Glomerular visceral epithelial cell (primary cell): ENCODE results near the gene FBXL16.

Experiments used
- DNase-seq: peaks from one replicate; pipeline ENCODE4 v3.0.0-alpha.2; 2016; ENCODE audit errors: extremely low spot score

The FBXL16 gene

DNA sequence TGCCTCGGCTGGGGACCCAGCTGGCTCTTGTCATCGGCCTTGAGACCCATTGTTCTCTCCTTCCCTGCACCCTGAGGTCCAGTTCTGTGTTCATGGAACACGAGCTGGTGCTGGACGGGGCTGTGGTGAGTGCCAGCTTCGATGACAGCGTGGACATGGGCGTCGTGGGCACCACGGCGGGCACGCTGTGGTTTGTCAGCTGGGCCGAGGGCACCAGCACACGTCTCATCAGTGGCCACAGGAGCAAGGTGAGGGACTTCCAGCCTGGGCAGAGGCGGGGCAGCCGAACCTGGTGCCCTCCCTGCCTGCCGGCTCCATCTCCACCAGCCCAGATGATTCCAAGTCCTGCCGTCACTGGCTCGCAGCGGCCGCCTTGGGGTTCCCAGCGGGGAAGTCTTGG lies 43.0 kb downstream of the FBXL16 start:
- DNase-seq = no peak

GRCh38 chr16:662095-662494 lies 43.5 kb downstream of the FBXL16 start:
- DNase-seq = no peak

DNA sequence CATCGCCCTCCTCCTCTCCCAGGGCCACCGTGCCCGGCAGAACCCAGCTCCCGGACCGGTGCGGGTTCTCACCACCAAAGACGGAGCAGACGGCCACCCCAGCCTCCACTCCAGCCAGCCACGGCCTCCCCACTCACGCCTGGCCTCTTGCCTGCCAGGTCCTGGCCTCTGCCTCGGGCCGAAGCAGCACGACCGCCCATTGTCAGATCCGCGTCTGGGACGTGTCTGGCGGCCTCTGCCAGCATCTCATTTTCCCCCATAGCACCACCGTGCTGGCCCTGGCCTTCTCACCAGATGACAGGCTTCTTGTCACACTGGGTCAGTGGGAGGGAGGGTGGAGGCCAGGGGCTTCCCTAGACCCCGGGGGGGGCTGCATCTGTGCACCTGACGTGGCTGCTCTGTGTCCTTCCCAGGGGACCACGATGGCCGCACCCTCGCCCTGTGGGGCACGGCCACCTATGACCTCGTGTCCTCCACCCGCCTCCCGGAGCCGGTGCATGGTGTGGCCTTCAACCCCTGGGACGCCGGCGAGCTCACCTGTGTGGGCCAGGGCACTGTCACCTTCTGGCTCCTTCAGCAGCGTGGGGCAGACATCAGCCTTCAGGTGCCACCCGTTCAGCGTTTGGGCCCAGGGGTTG lies 44.3 kb downstream of the FBXL16 start:
- no peak for DNase-seq

DNA sequence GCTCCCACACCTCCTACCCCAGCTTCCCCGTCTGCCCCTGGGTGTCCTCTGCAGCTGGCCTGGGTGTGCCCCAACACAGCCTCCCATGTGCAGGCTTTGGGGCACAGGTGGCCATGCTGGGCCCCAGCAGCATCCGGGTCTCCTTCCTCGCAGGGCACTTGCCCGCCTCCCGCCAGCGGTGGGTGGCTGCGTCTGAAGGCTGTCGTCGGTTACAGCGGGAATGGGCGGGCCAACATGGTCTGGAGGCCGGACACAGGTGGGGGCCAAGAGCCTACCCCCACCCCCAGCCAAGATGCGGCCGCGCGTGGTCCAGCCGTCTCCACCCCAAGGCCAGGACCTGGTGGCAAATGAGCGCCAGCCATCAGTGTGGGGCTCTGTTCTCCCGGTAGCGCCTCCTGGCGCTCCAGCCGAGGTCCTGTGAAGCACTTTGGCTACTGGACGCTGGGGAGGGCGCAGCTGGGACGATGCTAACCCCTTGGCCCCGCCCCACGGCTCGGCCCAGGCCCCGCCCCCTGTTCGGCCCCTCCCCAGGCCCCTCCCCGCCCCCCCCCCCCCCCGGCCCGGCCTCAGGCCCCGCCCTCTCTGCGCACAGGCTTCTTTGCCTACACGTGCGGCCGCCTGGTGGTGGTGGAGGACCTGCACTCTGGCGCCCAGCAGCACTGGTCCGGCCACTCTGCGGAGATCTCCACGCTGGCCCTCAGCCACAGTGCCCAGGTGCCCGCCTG lies 45.0 kb downstream of the FBXL16 start:
- DNase-seq = peak; percentile 56

- DNase-seq = no peak
Measured at GRCh38 chr16:660132-660458, 45.5 kb downstream of the FBXL16 start.

DNA sequence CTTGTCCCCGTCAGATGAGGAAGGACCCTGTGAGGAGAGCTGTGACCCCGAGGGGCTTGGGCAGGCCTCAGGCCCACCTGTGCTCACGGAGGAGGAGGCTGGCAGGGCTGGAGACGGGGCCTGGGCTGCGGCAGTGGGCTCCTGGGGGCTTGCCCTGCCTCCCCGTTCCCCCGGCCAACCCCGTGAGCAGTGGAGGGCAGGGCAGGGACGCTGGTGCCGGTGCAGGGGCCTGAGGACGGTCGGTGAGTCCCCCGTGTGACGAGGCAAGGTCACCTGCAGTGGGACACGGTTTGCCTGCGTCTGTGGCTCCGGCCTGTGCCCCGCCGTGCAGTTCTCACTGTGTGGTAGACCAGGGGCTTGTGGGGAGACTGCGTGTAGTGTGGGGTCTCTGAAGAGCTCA lies 46.0 kb downstream of the FBXL16 start:
- no peak for DNase-seq

DNA sequence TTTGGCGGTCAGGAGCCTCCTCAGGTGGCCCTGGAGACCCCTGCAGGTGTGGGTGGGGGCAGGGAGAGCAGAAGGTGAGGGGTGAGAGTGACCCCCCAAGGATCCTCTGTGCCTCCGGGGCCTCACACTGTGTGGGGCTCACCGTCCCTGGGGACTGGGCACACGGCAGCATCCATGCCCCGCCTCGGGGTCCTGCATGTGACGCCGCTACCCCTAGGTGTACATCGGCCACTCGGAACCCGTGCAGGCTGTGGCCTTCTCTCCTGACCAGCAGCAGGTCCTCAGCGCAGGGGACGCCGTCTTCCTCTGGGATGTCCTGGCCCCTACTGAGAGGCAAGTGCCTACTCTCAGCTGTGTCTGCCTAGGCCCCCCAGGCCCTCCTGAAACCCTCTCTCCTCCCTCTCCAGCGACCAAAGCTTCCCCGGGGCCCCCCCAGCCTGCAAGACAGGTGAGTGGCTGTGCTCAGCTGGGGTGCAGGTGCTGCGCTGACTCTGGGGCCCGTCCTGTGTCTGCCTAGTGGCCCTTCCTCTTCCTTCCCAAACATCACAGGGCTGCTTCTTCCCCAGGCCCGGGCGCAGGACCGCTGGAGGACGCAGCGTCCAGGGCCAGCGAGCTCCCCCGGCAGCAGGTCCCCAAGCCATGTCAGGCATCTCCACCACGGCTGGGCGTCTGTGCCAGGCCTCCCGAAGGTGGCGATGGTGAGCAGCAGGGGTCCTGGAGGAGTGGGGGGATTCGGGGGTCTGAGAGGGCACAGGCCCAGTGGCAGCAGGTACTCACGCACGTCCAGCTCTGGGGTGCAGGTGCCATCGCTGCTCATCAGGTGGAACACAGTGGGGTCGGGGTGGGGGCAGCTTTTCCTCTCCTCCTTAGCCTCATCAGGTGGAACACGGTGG lies 46.7 kb downstream of the FBXL16 start:
- no peak for DNase-seq

DNA sequence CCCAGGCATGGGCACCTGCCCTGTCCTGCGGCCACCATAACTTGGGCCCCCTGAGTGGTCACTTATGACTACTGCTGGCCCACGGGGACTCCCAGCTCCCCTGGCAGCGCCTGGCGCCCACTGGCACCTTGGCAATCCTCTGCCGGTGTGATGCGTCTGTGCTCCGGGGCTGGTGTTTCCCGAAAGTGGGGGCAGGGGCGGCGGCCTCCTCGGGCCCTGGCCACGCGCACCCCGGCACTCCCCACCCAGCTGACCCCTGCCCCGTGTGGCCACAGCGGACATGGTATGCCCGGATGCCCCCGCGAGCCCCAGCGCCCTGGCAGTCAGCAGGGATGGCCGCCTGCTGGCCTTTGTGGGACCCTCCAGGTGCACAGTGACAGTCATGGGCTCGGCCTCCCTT lies 48.1 kb downstream of the FBXL16 start:
- DNase-seq = no peak

DNA sequence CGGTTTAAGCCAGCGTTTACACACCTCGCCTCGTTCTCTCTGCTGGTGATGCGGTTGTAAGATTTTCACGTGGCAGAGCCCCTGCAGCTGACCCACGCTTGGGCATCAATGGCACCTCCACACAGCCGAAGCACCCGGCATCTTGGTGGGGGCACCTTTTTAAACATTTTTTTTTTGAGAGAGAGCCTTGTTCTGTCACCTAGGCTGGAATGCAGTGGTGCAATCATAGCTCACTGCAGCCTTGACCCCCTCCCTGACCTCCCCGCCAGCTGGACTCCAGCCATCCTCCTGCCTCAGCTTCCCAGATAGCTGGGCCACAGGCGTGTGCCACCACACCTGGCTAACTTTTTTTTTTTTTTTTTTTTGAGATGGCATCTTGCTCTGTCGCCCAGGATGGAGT lies 51.6 kb downstream of the FBXL16 start:
- DNase-seq = no peak

GRCh38 chr16:652454-653305 lies 52.9 kb downstream of the FBXL16 start:
- no peak for DNase-seq

- DNase-seq = no peak
Measured at GRCh38 chr16:651844-652243, 53.8 kb downstream of the FBXL16 start.

- DNase-seq = no peak
Measured at GRCh38 chr16:649631-650030, 56.0 kb downstream of the FBXL16 start.

- DNase-seq = peak; percentile 85
Measured at GRCh38 chr16:648781-649589, 56.6 kb downstream of the FBXL16 start, which contains the start of gene WDR90. TSS of gene WDR90 (plus strand) at chr16:649365. CDS start at chr16:649417, 52 bp downstream.

DNA sequence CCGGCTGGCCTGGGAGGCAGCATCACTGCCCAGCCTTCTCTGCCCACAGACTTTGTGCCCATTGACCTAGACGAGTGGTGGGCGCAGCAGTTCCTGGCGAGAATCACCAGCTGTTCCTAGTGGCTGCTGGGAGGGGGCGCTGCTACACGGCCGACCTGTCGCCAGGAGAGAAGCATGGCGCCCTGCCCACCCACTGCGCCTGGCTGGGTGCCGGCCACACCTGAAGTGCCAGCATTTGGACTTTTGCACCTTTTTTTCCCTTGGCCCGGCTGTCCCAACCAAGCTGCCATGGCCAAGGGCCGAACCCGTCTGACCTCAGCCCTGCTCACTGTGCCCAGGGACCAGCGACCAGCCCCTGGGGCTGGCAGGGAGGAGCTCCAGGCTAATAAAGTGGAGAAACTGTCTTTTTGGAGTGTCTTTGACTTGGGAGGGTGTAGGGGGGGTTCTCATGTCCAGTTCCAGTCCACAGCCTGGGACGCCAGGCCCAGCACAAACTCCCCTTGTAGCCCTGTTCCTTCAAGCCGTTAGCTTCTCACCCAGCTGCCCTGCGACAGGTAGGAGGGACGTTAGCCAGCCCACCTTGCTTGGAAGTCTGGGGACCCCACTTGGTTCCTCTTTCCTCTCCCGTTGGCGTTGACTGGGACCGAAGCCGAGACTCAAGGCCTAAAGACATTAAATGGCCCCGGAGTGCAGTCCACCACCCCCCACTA lies 57.4 kb downstream of the FBXL16 start:
- peak; percentile 53 for DNase-seq

DNA sequence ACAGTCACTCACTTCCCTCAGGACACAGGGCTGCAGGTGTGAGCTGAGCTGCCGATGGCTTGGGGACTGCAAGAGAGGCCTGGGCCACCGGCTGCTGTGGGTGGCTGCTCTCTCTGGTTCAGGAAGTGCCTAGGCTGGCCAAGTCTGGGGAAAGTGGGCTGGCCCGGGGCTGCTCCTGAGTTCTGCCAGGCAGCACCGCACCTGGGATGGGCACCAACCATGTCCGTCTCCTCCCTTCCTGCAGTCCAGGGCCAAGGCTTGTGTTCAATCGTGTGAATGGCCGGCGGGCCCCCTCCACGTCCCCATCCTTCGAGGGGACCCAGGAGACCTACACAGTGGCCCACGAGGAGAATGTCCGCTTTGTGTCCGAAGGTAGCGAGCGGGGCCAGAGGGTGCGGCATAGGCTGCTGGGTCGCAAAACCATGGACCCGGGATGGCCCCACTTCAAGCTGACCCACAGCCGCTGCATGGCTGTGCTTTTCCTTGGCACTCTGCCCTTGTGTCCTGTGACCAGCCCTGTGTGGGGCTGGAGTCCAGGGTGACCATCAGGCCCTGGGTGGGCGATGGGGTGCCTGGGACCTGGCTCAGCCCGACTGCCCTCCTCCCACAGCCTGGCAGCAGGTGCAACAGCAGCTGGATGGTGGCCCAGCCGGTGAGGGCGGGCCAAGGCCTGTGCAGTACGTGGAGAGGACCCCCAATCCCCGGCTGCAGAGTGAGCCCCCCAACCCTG lies 58.3 kb downstream of the FBXL16 start:
- no peak for DNase-seq

DNA sequence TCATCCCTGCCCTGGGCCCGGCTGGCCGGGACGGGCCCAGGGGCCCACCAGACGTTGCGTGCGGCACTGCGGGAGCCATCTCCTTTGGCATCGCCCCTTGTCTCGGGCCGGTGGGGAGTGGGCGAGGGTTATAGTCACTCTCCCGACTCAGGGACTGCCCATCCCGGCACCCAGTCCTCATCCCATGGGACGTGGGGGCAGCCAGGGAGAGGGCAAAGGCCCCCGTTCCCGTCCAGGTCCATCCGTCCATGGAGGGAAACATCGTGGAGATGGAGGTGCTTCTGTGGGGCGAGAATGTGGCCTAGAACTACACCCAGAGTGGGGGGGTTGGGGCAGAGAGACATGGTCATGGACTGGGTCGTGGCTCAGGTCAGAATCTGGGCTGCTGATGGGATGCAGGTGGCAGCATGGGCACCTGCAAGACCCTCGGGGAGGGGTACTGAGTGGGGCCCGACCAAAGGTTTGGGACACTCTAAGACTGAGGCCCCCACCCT lies 58.9 kb downstream of the FBXL16 start:
- no peak for DNase-seq

DNA sequence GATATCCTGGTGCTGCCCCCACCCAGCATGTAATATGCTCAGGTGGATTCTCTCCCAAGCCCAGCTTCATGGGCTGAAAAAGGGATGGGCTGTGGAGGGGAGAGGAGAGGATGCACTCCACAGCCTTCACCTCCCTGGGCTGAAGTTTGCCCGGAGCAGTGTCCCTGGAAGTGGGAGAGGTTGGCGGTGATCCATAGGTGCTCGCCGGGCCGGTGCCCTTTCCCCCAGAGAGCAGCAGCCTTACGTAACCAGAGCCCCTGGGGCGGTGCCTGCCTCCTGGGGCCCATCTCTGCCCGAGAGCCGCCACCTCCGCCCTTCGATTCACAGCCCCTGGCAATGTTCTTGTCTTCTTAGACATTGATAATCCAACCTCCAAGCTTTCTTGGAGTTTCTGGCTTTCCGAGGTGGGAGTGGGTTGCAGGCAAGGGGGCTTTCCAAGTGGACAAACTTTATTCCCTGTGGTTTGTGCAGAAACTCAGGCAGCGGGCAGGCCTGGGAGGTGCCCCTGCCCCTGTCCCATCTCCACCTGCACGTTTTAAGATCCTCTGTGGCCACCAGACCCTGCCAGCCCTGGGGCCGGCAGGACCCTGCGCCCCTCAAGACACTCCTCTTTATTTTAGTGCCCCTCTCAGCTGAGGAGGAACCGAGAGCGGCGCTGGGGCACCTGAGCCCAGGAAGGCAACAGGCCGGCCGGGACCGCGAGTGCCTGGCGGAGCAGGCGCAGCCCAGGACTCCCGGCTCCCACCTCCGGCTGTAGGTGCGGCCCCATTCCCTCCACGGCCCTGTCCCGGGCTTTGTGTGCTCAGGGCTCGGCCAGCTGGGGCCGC lies 59.5 kb downstream of the FBXL16 start:
- DNase-seq = no peak

DNA sequence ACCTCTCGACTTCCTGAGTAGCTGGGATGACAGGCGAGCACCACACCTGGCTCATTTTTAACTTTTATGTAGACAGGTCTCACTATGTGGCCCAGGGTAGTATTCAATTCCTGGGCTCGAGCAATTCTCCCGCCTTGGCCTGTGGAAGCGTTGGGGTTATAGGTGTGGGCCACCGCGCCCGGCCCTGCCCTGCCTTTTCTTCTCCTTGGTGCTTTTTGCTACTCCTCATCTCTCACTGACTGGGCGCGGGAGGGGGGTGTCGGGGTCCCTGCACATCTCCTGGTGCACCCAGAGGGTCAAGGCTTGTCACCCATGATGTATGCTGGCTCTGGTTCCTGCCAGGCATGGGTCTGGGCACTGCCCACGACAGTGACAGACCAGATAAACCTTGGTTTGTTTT lies 61.0 kb downstream of the FBXL16 start:
- no peak for DNase-seq

- no peak for DNase-seq
Measured at GRCh38 chr16:643050-643368, 62.6 kb downstream of the FBXL16 start.
